Thyroid gland (tissue), 4 donors: ENCODE measurements around the gene MALT1.

ENCODE experiments used
- CTCF ChIP-seq, 6 experiments: fragments of 200-600 bp in 3 of 6; fragments of 450-650 bp in 3 of 6; sonication (generic) in 3 of 6; IDR thresholded peaks; one replicate each; pipeline ENCODE4 v1.5.1; 2016 to 2019; ENCODE audit warnings: antibody characterized with exemption in 6 of 6, mild to moderate bottlenecking in 2 of 6, inconsistent platforms in 1 of 6, moderate library complexity in 1 of 6
- POLR2A ChIP-seq, 2 donors: fragments of 450-650 bp; IDR thresholded peaks; one replicate each; pipeline ENCODE4 v1.6.1; 2017; ENCODE audit warnings: antibody characterized with exemption in 2 of 2, mild to moderate bottlenecking in 2 of 2, moderate library complexity in 1 of 2

- TF ChIP-seq POLR2A (IDR thresholded peaks at IDR 0.05) (no peak), CTCF (IDR thresholded peaks at IDR 0.05) (no peak)
Measured at GRCh38 chr18:58789876-58790240, 118.6 kb downstream of the MALT1 start.
